KBM-7 (cell line): Measurements from ENCODE around the gene BAZ1B.
"Not testable (repeated sequence)": the region's sequence is repeated elsewhere in the genome, so short reads cannot be mapped to it uniquely, and the experiment has no call there.

ENCODE experiments used
- DNase-seq: peaks from one replicate; pipeline ENCODE4 v3.0.0-alpha.2; 2015
- in situ Hi-C: fragments of 300-500 bp; cut with MboI; formaldehyde crosslinking; loops from 2 replicates; pipeline ENCODE4 v1.14.3; 2020; ENCODE audit warnings: low sequenced_read_pairs, low pct_unique_long_range_greater_than_20kb, mixed read lengths

Gene BAZ1B

GRCh38 chr7:73522105-73522872 is at the start of gene BAZ1B:
BAZ1B (minus strand) TSS chr7:73522293; CDS start chr7:73521933, 360 bp downstream.
- in situ Hi-C loops: no loop called here
- peak; percentile 98 for DNase-seq

- DNase-seq: no peak
- in situ Hi-C loops: no loop called here
Measured at GRCh38 chr7:73570977-73571376, 48.9 kb upstream of the BAZ1B start.

- in situ Hi-C loops: no loop called here
- DNase-seq: no peak
Measured at GRCh38 chr7:73570521-73570920, 48.4 kb upstream of the BAZ1B start.

- no peak for DNase-seq
- in situ Hi-C loops: no loop called here
Measured at GRCh38 chr7:73569042-73569608, 47.0 kb upstream of the BAZ1B start.

- in situ Hi-C loops: no loop called here
- peak; percentile 36 for DNase-seq
Measured at GRCh38 chr7:73567846-73568685, 46.0 kb upstream of the BAZ1B start.

GRCh38 chr7:73567140-73567539 is 45.0 kb upstream of the BAZ1B start:
- in situ Hi-C loops: no loop called here
- DNase-seq: no peak

- DNase-seq, in situ Hi-C loops: not testable (repeated sequence)
Measured at GRCh38 chr7:73566431-73566830, 44.3 kb upstream of the BAZ1B start.

GRCh38 chr7:73565675-73566340 is 43.7 kb upstream of the BAZ1B start:
- in situ Hi-C loops: no loop called here
- no peak for DNase-seq

GRCh38 chr7:73560109-73560835 is 38.2 kb upstream of the BAZ1B start:
- in situ Hi-C loops: no loop called here
- no peak for DNase-seq

- in situ Hi-C loops: no loop called here
- DNase-seq: peak; percentile 54
Measured at GRCh38 chr7:73557397-73558257, 35.5 kb upstream of the BAZ1B start, which contains the start of gene BCL7B. BCL7B (minus strand) TSS chr7:73557690; CDS start chr7:73557578, 112 bp downstream.

- in situ Hi-C loops: no loop called here
- DNase-seq: peak; percentile 94
Measured at GRCh38 chr7:73557108-73557396, 35.0 kb upstream of the BAZ1B start.

GRCh38 chr7:73556208-73557107 is 34.4 kb upstream of the BAZ1B start:
- in situ Hi-C loops: no loop called here
- no peak for DNase-seq

GRCh38 chr7:73555411-73555982 is 33.4 kb upstream of the BAZ1B start:
- no peak for DNase-seq
- in situ Hi-C loops: no loop called here

- DNase-seq, in situ Hi-C loops: not testable (repeated sequence)
Measured at GRCh38 chr7:73550093-73550492, 28.0 kb upstream of the BAZ1B start.

- in situ Hi-C loops: no loop called here
- DNase-seq: no peak
Measured at GRCh38 chr7:73549176-73549575, 27.1 kb upstream of the BAZ1B start.

- in situ Hi-C loops: no loop called here
- no peak for DNase-seq
Measured at GRCh38 chr7:73547841-73548240, 25.7 kb upstream of the BAZ1B start.

- DNase-seq: no peak
- in situ Hi-C loops: no loop called here
Measured at GRCh38 chr7:73544678-73545077, 22.6 kb upstream of the BAZ1B start.
